ENCODE measurements around the gene DNM1L.

Gene DNM1L

GRCh38 chr12:32705783-32706182 lies 26.7 kb downstream of the DNM1L start:
- no peak overlapping the region for H3K4me3 ChIP-seq (replicated peaks; ENCODE audit: insufficient read depth, low read length)
- H3K27me3 ChIP-seq (ENCODE audit: insufficient read depth, poor library complexity, severe bottlenecking), result no peaks in the 10 kb centered on the region
- H3K27ac ChIP-seq (replicated peaks), result no peak overlapping the region
- no peak for DNase-seq (ENCODE audit: low read depth in 1 of 2, low spot score in 1 of 2)
- TF ChIP-seq CTCF (IDR thresholded peaks at IDR 0.05; ENCODE audit: insufficient read depth, low read length) (no peak), POLR2AphosphoS5 (IDR thresholded peaks at IDR 0.05; ENCODE audit: low read depth) (no peak), GABPA (IDR thresholded peaks at IDR 0.05; ENCODE audit: low read depth) (no peak), SPI1 (IDR thresholded peaks at IDR 0.05; ENCODE audit: borderline replicate concordance, low read depth) (no peak)
- TF ChIP-seq, protein P1, sequence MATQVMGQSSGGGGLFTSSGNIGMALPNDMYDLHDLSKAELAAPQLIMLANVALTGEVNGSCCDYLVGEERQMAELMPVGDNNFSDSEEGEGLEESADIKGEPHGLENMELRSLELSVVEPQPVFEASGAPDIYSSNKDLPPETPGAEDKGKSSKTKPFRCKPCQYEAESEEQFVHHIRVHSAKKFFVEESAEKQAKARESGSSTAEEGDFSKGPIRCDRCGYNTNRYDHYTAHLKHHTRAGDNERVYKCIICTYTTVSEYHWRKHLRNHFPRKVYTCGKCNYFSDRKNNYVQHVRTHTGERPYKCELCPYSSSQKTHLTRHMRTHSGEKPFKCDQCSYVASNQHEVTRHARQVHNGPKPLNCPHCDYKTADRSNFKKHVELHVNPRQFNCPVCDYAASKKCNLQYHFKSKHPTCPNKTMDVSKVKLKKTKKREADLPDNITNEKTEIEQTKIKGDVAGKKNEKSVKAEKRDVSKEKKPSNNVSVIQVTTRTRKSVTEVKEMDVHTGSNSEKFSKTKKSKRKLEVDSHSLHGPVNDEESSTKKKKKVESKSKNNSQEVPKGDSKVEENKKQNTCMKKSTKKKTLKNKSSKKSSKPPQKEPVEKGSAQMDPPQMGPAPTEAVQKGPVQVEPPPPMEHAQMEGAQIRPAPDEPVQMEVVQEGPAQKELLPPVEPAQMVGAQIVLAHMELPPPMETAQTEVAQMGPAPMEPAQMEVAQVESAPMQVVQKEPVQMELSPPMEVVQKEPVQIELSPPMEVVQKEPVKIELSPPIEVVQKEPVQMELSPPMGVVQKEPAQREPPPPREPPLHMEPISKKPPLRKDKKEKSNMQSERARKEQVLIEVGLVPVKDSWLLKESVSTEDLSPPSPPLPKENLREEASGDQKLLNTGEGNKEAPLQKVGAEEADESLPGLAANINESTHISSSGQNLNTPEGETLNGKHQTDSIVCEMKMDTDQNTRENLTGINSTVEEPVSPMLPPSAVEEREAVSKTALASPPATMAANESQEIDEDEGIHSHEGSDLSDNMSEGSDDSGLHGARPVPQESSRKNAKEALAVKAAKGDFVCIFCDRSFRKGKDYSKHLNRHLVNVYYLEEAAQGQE (IDR thresholded peaks at IDR 0.05; ENCODE audit: insufficient replicate concordance, low read depth), result no peak

DNA sequence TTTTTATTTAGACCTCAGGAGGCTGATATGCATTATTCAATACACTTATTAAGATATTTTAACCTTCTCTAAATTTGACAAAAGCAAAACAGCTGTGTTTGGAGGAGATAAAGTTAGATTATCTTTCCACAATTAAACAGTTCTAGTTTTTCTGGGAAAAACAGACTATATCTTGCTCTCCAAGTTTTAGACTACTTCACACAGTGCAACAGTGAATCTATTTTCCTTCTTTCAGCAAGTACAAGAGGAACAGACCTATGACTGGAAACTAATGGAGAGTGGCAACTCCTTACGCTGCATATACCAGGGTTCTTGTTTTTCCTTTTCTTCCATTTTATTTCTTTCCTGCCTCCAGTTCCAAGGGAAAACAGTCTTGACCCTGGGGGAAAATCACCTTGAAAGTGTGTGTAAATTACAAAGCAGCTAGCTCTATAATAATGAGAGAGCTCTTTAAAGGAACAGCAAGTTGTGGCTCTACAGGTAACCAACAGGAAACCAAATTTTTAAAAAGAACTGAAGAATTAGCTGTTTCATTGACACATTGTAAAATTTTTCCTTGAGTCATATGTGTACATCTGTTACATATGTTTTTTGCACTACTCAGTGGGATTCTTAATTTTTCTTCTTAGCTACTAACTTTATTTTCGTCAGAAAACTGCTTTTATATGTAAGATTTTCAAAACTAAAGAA lies 27.4 kb downstream of the DNM1L start:
- H3K27me3 ChIP-seq (ENCODE audit: insufficient read depth, poor library complexity, severe bottlenecking), result no peaks in the 10 kb centered on the region

GRCh38 chr12:32708926-32709325 lies 29.8 kb downstream of the DNM1L start:
- no peak overlapping the region for H3K27ac ChIP-seq (replicated peaks)
- DNase-seq (ENCODE audit: low read depth in 1 of 2, low spot score in 1 of 2), result no peak
- H3K27me3 ChIP-seq (ENCODE audit: insufficient read depth, poor library complexity, severe bottlenecking), result no peaks in the 10 kb centered on the region
- H3K4me3 ChIP-seq (replicated peaks; ENCODE audit: insufficient read depth, low read length), result no peak overlapping the region
- TF ChIP-seq, protein P1 (IDR thresholded peaks at IDR 0.05; ENCODE audit: insufficient replicate concordance, low read depth), result no peak
- no peak for TF ChIP-seq CTCF (IDR thresholded peaks at IDR 0.05; ENCODE audit: insufficient read depth, low read length)
- TF ChIP-seq GABPA (IDR thresholded peaks at IDR 0.05; ENCODE audit: low read depth), result no peak
- no peak for TF ChIP-seq POLR2AphosphoS5 (IDR thresholded peaks at IDR 0.05; ENCODE audit: low read depth)
- no peak for TF ChIP-seq SPI1 (IDR thresholded peaks at IDR 0.05; ENCODE audit: borderline replicate concordance, low read depth)

More for the DNA sequence above, 27.4 kb downstream of the DNM1L start:
- H3K27ac ChIP-seq (replicated peaks), result no peak overlapping the region
- DNase-seq (ENCODE audit: low read depth in 1 of 2, low spot score in 1 of 2), result no peak
- TF ChIP-seq SPI1 (IDR thresholded peaks at IDR 0.05; ENCODE audit: borderline replicate concordance, low read depth), result no peak
- no peak for TF ChIP-seq POLR2AphosphoS5 (IDR thresholded peaks at IDR 0.05; ENCODE audit: low read depth)
- no peak for TF ChIP-seq CTCF (IDR thresholded peaks at IDR 0.05; ENCODE audit: insufficient read depth, low read length)
- TF ChIP-seq GABPA (IDR thresholded peaks at IDR 0.05; ENCODE audit: low read depth), result no peak
- TF ChIP-seq, protein P1 (IDR thresholded peaks at IDR 0.05; ENCODE audit: insufficient replicate concordance, low read depth), result no peak
- no peak overlapping the region for H3K4me3 ChIP-seq (replicated peaks; ENCODE audit: insufficient read depth, low read length)
